Measurements from ENCODE around the gene KCNQ1OT1.

KCNQ1OT1 gene

DNA sequence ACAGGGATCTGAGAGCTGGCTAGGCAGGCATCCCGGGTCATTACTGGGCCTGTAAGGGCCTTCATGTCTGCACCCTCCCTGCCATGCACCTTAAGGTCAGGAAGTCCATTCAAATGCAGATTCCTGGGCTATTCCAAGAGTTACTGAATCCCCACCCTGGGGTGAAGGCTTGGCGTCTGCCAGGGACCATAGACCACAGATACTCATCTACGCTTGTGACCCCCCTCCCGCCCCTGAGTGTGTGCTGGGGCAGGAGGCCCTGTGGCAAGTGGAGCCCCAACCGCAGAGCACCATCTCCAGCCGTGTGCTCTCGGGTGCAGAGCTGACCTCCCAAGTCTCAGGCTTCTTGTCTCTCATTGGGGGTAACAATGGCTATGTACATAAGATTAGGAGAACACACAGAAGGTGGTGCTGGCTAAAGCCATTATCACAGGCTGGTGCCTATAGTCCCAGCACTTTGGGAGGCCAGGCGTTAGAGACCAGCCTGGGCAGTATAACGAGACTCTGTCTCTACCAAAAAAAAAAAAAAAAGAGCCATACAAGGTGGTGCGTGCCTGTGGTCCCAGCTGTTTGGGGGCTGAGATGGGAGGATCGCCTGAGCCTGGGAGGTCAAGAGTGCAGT is 19.1 kb upstream of the KCNQ1OT1 start:
- no peak for DNase-seq

DNA sequence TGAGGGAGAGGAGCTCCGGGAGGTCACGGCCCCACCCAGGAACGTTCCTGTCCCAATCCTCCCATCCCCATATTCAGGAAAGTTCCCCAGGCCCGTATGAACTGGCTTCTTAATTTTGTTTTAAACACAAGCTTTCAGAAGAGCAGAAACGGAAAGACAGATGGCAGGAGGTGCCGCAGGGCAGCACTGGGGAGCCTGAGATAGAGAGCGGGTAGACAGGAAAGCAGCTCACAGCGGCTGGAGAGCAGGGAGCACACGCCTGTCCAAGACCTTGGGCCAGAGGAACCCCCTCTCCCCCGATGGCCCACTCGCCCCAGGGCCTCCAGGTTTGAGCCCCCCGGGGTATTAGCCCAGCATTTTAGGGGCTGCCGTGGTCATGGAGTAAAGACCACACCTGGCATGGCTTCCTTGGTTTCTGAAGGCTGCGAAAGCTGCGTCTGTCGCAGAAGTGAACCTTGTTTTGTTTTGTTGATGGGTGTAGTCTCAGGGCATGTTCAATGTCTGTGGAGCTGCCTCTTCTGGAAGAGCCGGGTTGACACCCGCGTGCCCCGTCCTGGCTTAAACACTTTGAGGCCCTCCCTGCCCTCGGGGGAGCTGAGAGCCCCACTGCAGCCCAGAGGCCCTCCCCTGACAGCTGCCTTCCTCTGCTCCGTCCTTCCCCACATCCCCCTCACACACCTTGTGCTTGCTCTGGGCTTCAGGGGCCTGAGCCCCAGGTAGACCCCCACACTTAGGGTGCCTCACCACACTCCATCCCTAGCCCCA is 17.9 kb upstream of the KCNQ1OT1 start:
- DNase-seq, result no peak

GRCh38 chr11:2716376-2717095 is 16.7 kb upstream of the KCNQ1OT1 start:
- DNase-seq, result no peak

GRCh38 chr11:2715716-2716350 is 16.0 kb upstream of the KCNQ1OT1 start:
- no peak for DNase-seq

DNA sequence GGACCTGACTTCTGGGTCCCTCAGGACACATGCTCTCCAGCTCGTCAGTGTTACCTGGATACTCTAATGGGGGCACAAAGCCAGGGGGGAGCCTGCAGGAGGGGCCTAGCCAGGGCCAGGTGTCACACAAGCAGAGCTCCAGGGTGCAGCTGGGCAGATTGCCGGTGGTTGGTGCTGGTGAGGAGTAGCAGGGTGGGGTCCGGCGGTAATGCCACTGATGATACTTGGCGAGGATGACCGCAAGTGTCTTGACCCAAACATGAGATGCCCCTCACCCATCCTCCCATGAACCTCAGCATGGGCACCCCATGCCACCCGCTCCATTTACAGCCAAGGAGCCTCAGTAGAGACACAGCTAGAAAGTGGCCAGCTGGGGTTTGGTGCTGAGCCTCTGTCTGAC is 15.1 kb upstream of the KCNQ1OT1 start:
- no peak for DNase-seq

- DNase-seq, result no peak
Observed at GRCh38 chr11:2714463-2714800, 14.6 kb upstream of the KCNQ1OT1 start.

DNA sequence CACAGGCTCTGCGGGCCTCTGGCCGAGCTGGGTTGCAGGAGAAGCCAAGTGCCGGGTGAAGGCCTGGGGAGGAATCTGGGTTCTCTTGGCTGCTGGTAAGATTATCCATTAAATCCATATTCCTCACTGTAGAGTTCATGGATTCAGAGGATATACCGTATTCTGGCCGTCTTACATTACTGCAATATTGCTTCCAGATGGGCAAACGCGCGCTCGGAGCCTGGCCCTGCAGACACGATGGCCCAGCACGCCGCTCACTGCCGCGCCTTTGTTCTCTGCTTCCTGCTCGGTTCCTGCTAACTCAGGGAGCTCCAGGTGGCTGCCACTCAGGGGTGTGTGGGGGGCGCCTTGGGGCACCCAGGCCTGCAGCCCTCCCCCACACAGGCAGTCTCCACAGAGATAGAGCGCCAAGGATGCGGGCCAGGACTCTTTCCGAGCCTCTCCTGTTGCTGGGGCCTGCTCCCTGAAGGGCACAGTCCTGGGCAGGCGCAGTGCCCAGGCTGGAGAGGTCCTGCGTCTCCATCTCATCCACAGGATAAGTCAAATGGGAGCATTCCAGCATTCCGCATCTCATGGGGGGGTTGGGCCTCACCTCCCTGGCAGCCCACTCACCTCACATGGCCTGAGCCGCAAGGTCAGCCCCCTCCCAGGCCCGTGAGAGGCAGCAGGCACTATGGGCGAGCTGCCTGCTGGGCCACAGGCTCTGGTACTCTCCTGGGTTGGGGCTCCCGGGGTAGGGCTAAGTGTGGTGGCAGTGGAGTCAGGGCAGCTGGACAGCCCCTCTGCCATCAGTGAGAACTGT is 14.1 kb upstream of the KCNQ1OT1 start:
- DNase-seq, result no peak

GRCh38 chr11:2713094-2713493 is 13.3 kb upstream of the KCNQ1OT1 start:
- no peak for DNase-seq

- no peak for DNase-seq
Observed at GRCh38 chr11:2711161-2711560, 11.4 kb upstream of the KCNQ1OT1 start.

GRCh38 chr11:2709429-2709828 is 9.6 kb upstream of the KCNQ1OT1 start:
- no peak for DNase-seq

- no peak for DNase-seq
Observed at GRCh38 chr11:2708757-2709281, 9.0 kb upstream of the KCNQ1OT1 start.

GRCh38 chr11:2708151-2708581 is 8.4 kb upstream of the KCNQ1OT1 start:
- no peak for DNase-seq

- DNase-seq, result no peak
Observed at GRCh38 chr11:2707736-2708135, 7.9 kb upstream of the KCNQ1OT1 start.

- no peak for DNase-seq
Observed at GRCh38 chr11:2706321-2706720, 6.5 kb upstream of the KCNQ1OT1 start.

DNA sequence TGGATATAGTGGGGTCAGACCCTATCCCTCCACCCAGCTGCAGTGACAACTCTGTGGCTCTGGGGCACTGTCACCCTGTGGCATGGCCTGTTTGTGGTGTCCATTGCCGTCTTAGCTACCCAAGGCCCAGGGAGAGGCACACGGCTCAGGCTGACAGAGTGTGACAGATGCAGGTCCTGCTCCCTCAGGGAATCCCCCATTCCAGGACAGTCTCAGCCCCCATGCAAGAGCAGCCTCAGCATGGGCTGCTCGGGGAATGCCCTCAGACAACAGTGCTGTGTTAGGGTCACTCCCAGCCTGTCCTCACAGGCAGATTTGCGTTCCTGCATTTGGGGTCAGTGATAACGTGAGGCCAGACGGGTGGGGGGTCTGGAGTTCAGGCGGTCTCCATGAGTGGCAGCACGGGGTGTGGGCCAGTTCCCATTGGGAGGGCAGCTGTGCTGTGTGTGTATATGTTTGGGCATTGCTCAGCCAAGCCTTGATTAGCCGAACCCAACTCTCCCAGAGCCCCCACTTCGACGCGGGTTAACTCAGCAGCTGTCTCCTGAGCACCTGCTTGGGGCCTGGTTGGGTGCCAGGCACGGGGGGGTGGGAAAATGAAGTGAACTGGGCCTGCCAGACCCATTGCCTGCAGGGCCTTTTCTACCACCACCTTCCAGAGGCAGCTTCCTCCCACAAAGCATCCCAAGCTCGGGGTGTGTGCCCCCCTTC is 5.3 kb upstream of the KCNQ1OT1 start:
- no peak for DNase-seq

GRCh38 chr11:2704356-2704755 is 4.6 kb upstream of the KCNQ1OT1 start:
- no peak for DNase-seq

- no peak for DNase-seq
Observed at GRCh38 chr11:2703363-2704141, 3.8 kb upstream of the KCNQ1OT1 start.

GRCh38 chr11:2702771-2703362 is 3.1 kb upstream of the KCNQ1OT1 start:
- no peak for DNase-seq

GRCh38 chr11:2701898-2702434 is 2.2 kb upstream of the KCNQ1OT1 start:
- DNase-seq, result no peak

DNA sequence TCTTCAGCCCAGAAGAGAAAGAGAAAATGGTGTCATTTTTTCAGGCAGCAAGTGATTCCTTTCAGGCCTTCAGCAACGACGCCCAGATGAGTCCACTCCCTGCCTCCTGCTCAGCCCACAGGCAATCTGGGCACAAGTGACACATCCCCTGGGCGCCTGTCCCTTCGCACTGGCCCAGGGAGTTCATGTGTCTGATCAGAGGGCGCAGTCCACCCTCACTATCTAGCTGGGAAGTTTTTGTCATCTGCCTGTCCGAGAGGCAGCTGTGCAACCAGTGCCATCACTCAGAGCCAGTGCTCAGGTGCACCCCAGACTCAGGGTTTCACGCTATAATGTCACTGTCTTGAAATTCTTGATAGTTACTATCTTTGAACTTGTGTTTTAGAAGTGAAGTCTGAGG is 1.4 kb upstream of the KCNQ1OT1 start:
- DNase-seq, result no peak

Data from SHP77 (cell line).